Measurements from ENCODE around the gene FGF8. TPM values are rescaled to one million over a fixed set of nuclear protein-coding genes. Genes with fewer than 3 reads are reported as not detected.

FGF8 gene
- total and polyA plus RNA-seq, 2 experiments from 2014 or later: not detected

DNA sequence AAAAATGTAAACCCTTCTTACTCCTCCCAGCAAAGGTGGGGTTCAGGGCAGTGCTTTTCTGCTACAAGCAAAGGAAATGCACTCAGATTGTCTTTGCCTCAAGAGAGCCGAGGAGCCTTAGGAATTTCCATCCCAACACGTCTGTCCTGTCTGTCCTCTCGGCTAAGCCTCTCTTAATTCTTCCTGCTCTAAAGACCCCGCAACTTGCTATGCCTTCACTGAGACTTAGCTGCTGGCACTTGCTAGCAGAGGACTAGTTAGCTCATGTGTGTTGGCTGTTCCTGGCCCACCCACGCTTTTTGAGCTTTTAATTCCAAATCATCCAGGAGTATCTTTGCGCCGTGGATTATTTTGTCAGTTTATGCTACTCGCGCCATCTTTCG, 7.8 kb upstream of the FGF8 start:
- H3K4me1 ChIP-seq (ENCODE audit: insufficient read depth): peaks cover 8% of the 10 kb centered on the region; the same call in 1 of the 2 replicates
- peaks cover 41% of the 10 kb centered on the region; the same call in 1 of the 2 replicates for H3K79me2 ChIP-seq (ENCODE audit: insufficient read depth)
- peak overlapping the region; percentile 97 for H3K4me2 ChIP-seq (ENCODE audit: unreplicated experiment)
- peak overlapping the region; percentile 69 for H2AFZ ChIP-seq
- peak overlapping the region; percentile 83 for H3K9ac ChIP-seq
- H3F3A ChIP-seq (ENCODE audit: insufficient read depth): peaks cover 52% of the 10 kb centered on the region
- peaks cover 42% of the 10 kb centered on the region for H3K36me3 ChIP-seq (ENCODE audit: low read depth)
- no peaks in the 10 kb centered on the region for H3K27me3 ChIP-seq (replicated peaks; ENCODE audit: insufficient read depth)
- in situ Hi-C loops (cut with MboI): loop anchor here (10.0 kb wide), 1 partner anchor 179 kb away; no protein-coding TSS in a partner anchor
- H3K9me3 ChIP-seq (ENCODE audit: low read depth): no peaks in the 10 kb centered on the region
- peak overlapping the region; percentile 91 for H3K4me3 ChIP-seq
- H4K20me1 ChIP-seq (ENCODE audit: insufficient read depth): no peaks in the 10 kb centered on the region
- TF ChIP-seq EZH2 (IDR thresholded peaks at IDR 0.05; ENCODE audit: insufficient read depth, poor library complexity, severe bottlenecking) (no peak), EZH2phosphoT487 (IDR thresholded peaks at IDR 0.05; ENCODE audit: insufficient read depth, low read depth) (no peak)
- 35 to 37% methylated on average over 10 of the region's 10 CpGs for WGBS, 2 experiments (ENCODE audit: low coverage in 1 of 2, low lambda C conversion rate in 2 of 2, missing lambda C conversion rate in 2 of 2)
- DNase-seq: peak; percentile 53
- peak overlapping the region; percentile 34 for H3K27ac ChIP-seq
- no peaks in the 10 kb centered on the region for H3K9me2 ChIP-seq (ENCODE audit: insufficient read depth)

GRCh38 chr10:101782811-101783735, 7.2 kb upstream of the FGF8 start, which contains the start of gene NPM3:
Gene NPM3 (minus strand): TSS chr10:101783446. CDS start chr10:101783390, 56 bp downstream.
- in situ Hi-C loops (cut with MboI): loop anchor here (10.0 kb wide), 1 partner anchor 178 kb away; no protein-coding TSS in a partner anchor
- H3K27ac ChIP-seq: peak within 1 kb of the TSS; percentile 34
- peaks cover 52% of the 10 kb centered on the region for H3F3A ChIP-seq (ENCODE audit: insufficient read depth)
- H3K79me2 ChIP-seq (ENCODE audit: insufficient read depth): peaks cover 34% of the 10 kb centered on the region; the same call in 1 of the 2 replicates
- peaks cover 35% of the 10 kb centered on the region for H3K36me3 ChIP-seq (ENCODE audit: low read depth)
- peaks cover 8% of the 10 kb centered on the region; the same call in 1 of the 2 replicates for H3K4me1 ChIP-seq (ENCODE audit: insufficient read depth)
- no peaks in the 10 kb centered on the region for H3K9me3 ChIP-seq (ENCODE audit: low read depth)
- H3K4me3 ChIP-seq: peak within 1 kb of the TSS; percentile 91
- peak; percentile 95 for DNase-seq
- H2AFZ ChIP-seq: peak within 1 kb of the TSS; percentile 69
- H3K27me3 ChIP-seq (replicated peaks; ENCODE audit: insufficient read depth): no peaks in the 10 kb centered on the region
- no peaks in the 10 kb centered on the region for H4K20me1 ChIP-seq (ENCODE audit: insufficient read depth)
- no peaks in the 10 kb centered on the region for H3K9me2 ChIP-seq (ENCODE audit: insufficient read depth)
- 1 to 2% methylated on average over 44 to 57 of the region's 57 CpGs for WGBS, 2 experiments (ENCODE audit: low coverage in 1 of 2, low lambda C conversion rate in 2 of 2, missing lambda C conversion rate in 2 of 2)
- TF ChIP-seq EZH2phosphoT487 (IDR thresholded peaks at IDR 0.05; ENCODE audit: insufficient read depth, low read depth) (no peak), EZH2 (IDR thresholded peaks at IDR 0.05; ENCODE audit: insufficient read depth, poor library complexity, severe bottlenecking) (no peak)
- peak within 1 kb of the TSS; percentile 83 for H3K9ac ChIP-seq
- peak within 1 kb of the TSS; percentile 97 for H3K4me2 ChIP-seq (ENCODE audit: unreplicated experiment)

GRCh38 chr10:101781984-101782810, 6.3 kb upstream of the FGF8 start:
- H2AFZ ChIP-seq: peak overlapping the region; percentile 69
- in situ Hi-C loops (cut with MboI): loop anchor here (10.0 kb wide), 1 partner anchor 177 kb away; no protein-coding TSS in a partner anchor

DNA sequence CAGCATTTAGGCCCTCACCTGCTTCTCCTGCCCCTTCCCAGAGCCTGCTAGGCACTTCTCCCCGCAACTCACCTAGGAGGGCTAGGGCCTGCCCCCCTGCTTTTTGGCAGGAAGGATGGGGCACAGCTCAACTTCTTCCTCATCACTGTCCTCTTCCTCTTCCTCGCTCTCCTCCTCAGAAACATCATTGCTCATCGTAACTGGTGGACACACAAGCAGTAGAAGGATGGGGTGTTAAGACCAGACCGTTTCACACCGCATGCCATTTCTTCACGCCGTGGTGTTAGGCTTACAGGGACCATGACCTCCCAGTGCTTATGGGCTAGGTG, 5.7 kb upstream of the FGF8 start:
- WGBS, 2 experiments (ENCODE audit: low coverage in 1 of 2, low lambda C conversion rate in 2 of 2, missing lambda C conversion rate in 2 of 2): 80 to 84% methylated on average over 7 of the region's 7 CpGs
- Histone ChIP-seq H4K20me1 (ENCODE audit: insufficient read depth) (no peaks in the 10 kb centered on the region), H3K27ac (no peak overlapping the region), H3F3A (ENCODE audit: insufficient read depth) (peaks cover 39% of the 10 kb centered on the region), H3K27me3 (replicated peaks; ENCODE audit: insufficient read depth) (no peaks in the 10 kb centered on the region), H3K4me3 (no peak overlapping the region), H3K9me3 (ENCODE audit: low read depth) (no peaks in the 10 kb centered on the region), H3K79me2 (ENCODE audit: insufficient read depth) (peaks cover 20% of the 10 kb centered on the region; the same call in 1 of the 2 replicates), H3K4me2 (ENCODE audit: unreplicated experiment) (no peak overlapping the region), H3K9me2 (ENCODE audit: insufficient read depth) (no peaks in the 10 kb centered on the region), H3K4me1 (ENCODE audit: insufficient read depth) (peaks cover 8% of the 10 kb centered on the region; the same call in 1 of the 2 replicates), H2AFZ (no peak overlapping the region), H3K36me3 (ENCODE audit: low read depth) (peaks cover 21% of the 10 kb centered on the region), H3K9ac (no peak overlapping the region)
- no peak for TF ChIP-seq EZH2 (IDR thresholded peaks at IDR 0.05; ENCODE audit: insufficient read depth, poor library complexity, severe bottlenecking)
- in situ Hi-C loops (cut with MboI): loop anchor here (10.0 kb wide), 1 partner anchor 177 kb away; no protein-coding TSS in a partner anchor
- DNase-seq: no peak

More at GRCh38 chr10:101781984-101782810, 6.3 kb upstream of the FGF8 start:
- H3K27me3 ChIP-seq (replicated peaks; ENCODE audit: insufficient read depth): no peaks in the 10 kb centered on the region
- H3K9me2 ChIP-seq (ENCODE audit: insufficient read depth): no peaks in the 10 kb centered on the region
- peaks cover 27% of the 10 kb centered on the region for H3K36me3 ChIP-seq (ENCODE audit: low read depth)
- peaks cover 8% of the 10 kb centered on the region; the same call in 1 of the 2 replicates for H3K4me1 ChIP-seq (ENCODE audit: insufficient read depth)
- peaks cover 25% of the 10 kb centered on the region; the same call in 1 of the 2 replicates for H3K79me2 ChIP-seq (ENCODE audit: insufficient read depth)
- H3K9ac ChIP-seq: peak overlapping the region; percentile 83
- H4K20me1 ChIP-seq (ENCODE audit: insufficient read depth): no peaks in the 10 kb centered on the region
- H3K4me2 ChIP-seq (ENCODE audit: unreplicated experiment): peak overlapping the region; percentile 97
- TF ChIP-seq EZH2phosphoT487 (IDR thresholded peaks at IDR 0.05; ENCODE audit: insufficient read depth, low read depth) (no peak), EZH2 (IDR thresholded peaks at IDR 0.05; ENCODE audit: insufficient read depth, poor library complexity, severe bottlenecking) (no peak)
- no peaks in the 10 kb centered on the region for H3K9me3 ChIP-seq (ENCODE audit: low read depth)
- DNase-seq: no peak
- H3K27ac ChIP-seq: no peak overlapping the region
- 48 to 50% methylated on average over 16 to 17 of the region's 17 CpGs for WGBS, 2 experiments (ENCODE audit: low coverage in 1 of 2, low lambda C conversion rate in 2 of 2, missing lambda C conversion rate in 2 of 2)
- peaks cover 45% of the 10 kb centered on the region for H3F3A ChIP-seq (ENCODE audit: insufficient read depth)
- peak overlapping the region; percentile 91 for H3K4me3 ChIP-seq
